SK-N-SH treated with all-trans-retinoic acid at 6 μM for 48 hours (cell line): Measurements from ENCODE around the gene ZP1.

Experiments
- ATAC-seq: fragments of 200-7000 bp; cut with Tn5 transposase; 3 replicates; pipeline ENCODE4 v1.9.1; 2020; ENCODE audit warnings: mild to moderate bottlenecking, moderate library complexity
- ARNTL ChIP-seq: fragments of 450-650 bp; formaldehyde crosslinking; IDR thresholded peaks from 2 replicates; pipeline ENCODE4 v1.5.0; 2020; ENCODE audit warnings: low read depth, mild to moderate bottlenecking, moderate library complexity, borderline replicate concordance
- ESRRG ChIP-seq: fragments of 250-450 bp; sonication (Bioruptor Pico); IDR thresholded peaks from 2 replicates; pipeline ENCODE4 v1.6.1; 2021; ENCODE audit warnings: mild to moderate bottlenecking
- GLIS3 ChIP-seq: fragments of 250-450 bp; sonication (Bioruptor Pico); IDR thresholded peaks from 2 replicates; pipeline ENCODE4 v1.5.0; 2020; ENCODE audit warnings: mild to moderate bottlenecking, moderate library complexity
- ISL1 ChIP-seq: fragments of 250-450 bp; sonication (Bioruptor Pico); IDR thresholded peaks from 2 replicates; pipeline ENCODE4 v2.1.2; 2022; ENCODE audit warnings: mild to moderate bottlenecking, moderate library complexity
- OSR1 ChIP-seq: fragments of 250-450 bp; sonication (Bioruptor Pico); IDR thresholded peaks from 2 replicates; pipeline ENCODE4 v1.8.0; 2022; ENCODE audit warnings: moderate library complexity, mild to moderate bottlenecking, inconsistent platforms
- PPARA ChIP-seq: fragments of 250-450 bp; sonication (Bioruptor Pico); IDR thresholded peaks from 2 replicates; pipeline ENCODE4 v1.5.0; 2020; ENCODE audit warnings: mild to moderate bottlenecking, borderline replicate concordance
- RARB ChIP-seq: fragments of 250-450 bp; sonication (Bioruptor Pico); IDR thresholded peaks from 2 replicates; pipeline ENCODE4 v1.8.0; 2021; ENCODE audit warnings: mild to moderate bottlenecking, moderate library complexity
- SNAI2 ChIP-seq: fragments of 250-450 bp; sonication (Bioruptor Pico); IDR thresholded peaks from 2 replicates; pipeline ENCODE4 v1.5.0; 2020; ENCODE audit warnings: mild to moderate bottlenecking, moderate library complexity
- TCF4 ChIP-seq: fragments of 250-450 bp; sonication (Bioruptor Pico); IDR thresholded peaks from 2 replicates; pipeline ENCODE4 v1.8.0; 2021; ENCODE audit warnings: mild to moderate bottlenecking, moderate library complexity, borderline replicate concordance
- TOX ChIP-seq: fragments of 250-450 bp; sonication (Bioruptor Pico); IDR thresholded peaks from 2 replicates; pipeline ENCODE4 v1.8.0; 2021; ENCODE audit warnings: mild to moderate bottlenecking, moderate library complexity, borderline replicate concordance
- ZC3H10 ChIP-seq: fragments of 250-450 bp; sonication (Bioruptor Pico); IDR thresholded peaks from 2 replicates; pipeline ENCODE4 v1.5.1; 2021; ENCODE audit warnings: mild to moderate bottlenecking, moderate library complexity
- ZFP3 ChIP-seq: fragments of 250-450 bp; sonication (Bioruptor Pico); IDR thresholded peaks from 2 replicates; pipeline ENCODE4 v1.5.0; 2020; ENCODE audit warnings: mild to moderate bottlenecking, moderate library complexity
- ZFP30 ChIP-seq: fragments of 450-650 bp; formaldehyde crosslinking; IDR thresholded peaks from 2 replicates; pipeline ENCODE4 v1.5.0; 2022; ENCODE audit warnings: mild to moderate bottlenecking, moderate library complexity
- ZNF565 ChIP-seq: fragments of 450-650 bp; formaldehyde crosslinking; conservative IDR thresholded peaks from 2 replicates; pipeline ENCODE4 v1.5.0; 2020; ENCODE audit warnings: low read depth, mild to moderate bottlenecking, moderate library complexity
- ZNF70 ChIP-seq: fragments of 450-650 bp; formaldehyde crosslinking; IDR thresholded peaks from 2 replicates; pipeline ENCODE4 v1.5.0; 2020; ENCODE audit warnings: mild to moderate bottlenecking, moderate library complexity
- TF ChIP-seq, protein P1 (sequence below): fragments of 250-450 bp; sonication (Bioruptor Pico); IDR thresholded peaks from 2 replicates; pipeline ENCODE4 v1.5.1; 2021; ENCODE audit warnings: mild to moderate bottlenecking, moderate library complexity
- TF ChIP-seq, protein P2 (sequence below): fragments of 250-450 bp; sonication (Bioruptor Pico); IDR thresholded peaks from 2 replicates; pipeline ENCODE4 v1.5.1; 2020; ENCODE audit warnings: low read depth, mild to moderate bottlenecking, moderate library complexity
- TF ChIP-seq, protein P3 (sequence below): fragments of 250-450 bp; sonication (Bioruptor Pico); IDR thresholded peaks from 2 replicates; pipeline ENCODE4 v1.8.0; 2020; ENCODE audit warnings: mild to moderate bottlenecking, moderate library complexity, borderline replicate concordance
- TF ChIP-seq, protein P4 (sequence below): fragments of 250-450 bp; sonication (Bioruptor Pico); IDR thresholded peaks from 2 replicates; pipeline ENCODE4 v1.8.0; 2021; ENCODE audit warnings: low read depth, mild to moderate bottlenecking, moderate library complexity, borderline replicate concordance
- TF ChIP-seq, protein P5 (sequence below): fragments of 250-450 bp; sonication (Bioruptor Pico); IDR thresholded peaks from 2 replicates; pipeline ENCODE4 v1.5.0; 2020; ENCODE audit warnings: mild to moderate bottlenecking, moderate library complexity

The ZP1 gene, protein sequence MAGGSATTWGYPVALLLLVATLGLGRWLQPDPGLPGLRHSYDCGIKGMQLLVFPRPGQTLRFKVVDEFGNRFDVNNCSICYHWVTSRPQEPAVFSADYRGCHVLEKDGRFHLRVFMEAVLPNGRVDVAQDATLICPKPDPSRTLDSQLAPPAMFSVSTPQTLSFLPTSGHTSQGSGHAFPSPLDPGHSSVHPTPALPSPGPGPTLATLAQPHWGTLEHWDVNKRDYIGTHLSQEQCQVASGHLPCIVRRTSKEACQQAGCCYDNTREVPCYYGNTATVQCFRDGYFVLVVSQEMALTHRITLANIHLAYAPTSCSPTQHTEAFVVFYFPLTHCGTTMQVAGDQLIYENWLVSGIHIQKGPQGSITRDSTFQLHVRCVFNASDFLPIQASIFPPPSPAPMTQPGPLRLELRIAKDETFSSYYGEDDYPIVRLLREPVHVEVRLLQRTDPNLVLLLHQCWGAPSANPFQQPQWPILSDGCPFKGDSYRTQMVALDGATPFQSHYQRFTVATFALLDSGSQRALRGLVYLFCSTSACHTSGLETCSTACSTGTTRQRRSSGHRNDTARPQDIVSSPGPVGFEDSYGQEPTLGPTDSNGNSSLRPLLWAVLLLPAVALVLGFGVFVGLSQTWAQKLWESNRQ

DNA sequence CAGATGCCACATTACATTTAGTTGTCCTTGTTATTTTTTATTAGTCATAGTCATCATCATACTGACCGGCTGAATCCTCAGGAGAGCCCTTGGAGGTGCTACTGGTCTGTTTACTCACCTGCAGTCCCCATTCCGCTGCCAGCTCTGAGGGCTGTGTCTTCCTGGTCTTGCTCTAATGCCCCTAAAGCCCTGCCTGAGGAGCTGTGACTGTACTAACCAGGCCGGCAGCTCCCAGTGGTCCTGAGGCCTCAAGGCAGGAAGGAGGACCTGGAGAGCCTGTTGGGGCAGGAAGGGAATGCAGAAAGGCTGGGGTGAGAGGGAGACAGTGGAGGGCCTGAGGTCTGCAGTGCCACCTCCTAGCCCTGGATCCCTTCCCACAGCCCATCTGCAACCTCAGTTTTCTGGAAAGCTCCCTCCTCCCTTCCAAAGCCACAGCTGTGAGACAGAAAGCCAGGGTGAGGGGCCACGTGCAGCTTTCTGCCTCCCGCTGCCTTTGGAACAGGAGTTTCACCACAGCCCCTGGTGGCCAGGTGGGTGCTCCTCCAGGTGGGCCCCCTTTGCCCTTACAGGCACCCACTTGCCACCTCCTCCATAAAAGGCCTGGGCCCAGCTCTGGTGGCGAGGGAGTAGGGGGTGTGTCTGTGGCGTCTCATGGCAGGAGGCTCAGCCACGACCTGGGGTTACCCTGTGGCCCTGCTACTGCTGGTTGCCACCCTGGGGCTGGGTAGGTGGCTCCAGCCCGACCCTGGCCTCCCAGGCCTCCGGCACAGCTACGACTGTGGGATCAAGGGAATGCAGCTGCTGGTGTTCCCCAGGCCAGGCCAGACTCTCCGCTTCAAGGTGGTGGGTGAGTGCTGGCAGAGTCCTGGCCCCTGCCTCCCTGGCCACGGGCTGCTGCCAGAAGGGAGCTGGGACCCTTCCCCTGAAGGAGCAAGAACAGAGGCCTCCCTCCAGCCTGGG, at the start of gene ZP1:
Gene ZP1 (plus strand): TSS at position 632 of the 960 bp plus-strand sequence. CDS start 20 bp downstream, at position 652.
- ATAC-seq, result no peak
- TF ChIP-seq ZC3H10 (CRISPR knock-in tag) (no peak), ISL1 (CRISPR knock-in tag) (no peak), ZFP3 (CRISPR knock-in tag) (no peak), ESRRG (CRISPR knock-in tag) (no peak), OSR1 (CRISPR knock-in tag) (no peak), RARB (no peak), TCF4 (CRISPR knock-in tag) (no peak), GLIS3 (no peak), PPARA (CRISPR knock-in tag) (no peak), TOX (CRISPR knock-in tag) (no peak), SNAI2 (CRISPR knock-in tag) (no peak), ZFP30 (CRISPR knock-in tag) (no peak), ZNF565 (CRISPR knock-in tag) (no peak), ARNTL (no peak)
- TF ChIP-seq, protein P1, sequence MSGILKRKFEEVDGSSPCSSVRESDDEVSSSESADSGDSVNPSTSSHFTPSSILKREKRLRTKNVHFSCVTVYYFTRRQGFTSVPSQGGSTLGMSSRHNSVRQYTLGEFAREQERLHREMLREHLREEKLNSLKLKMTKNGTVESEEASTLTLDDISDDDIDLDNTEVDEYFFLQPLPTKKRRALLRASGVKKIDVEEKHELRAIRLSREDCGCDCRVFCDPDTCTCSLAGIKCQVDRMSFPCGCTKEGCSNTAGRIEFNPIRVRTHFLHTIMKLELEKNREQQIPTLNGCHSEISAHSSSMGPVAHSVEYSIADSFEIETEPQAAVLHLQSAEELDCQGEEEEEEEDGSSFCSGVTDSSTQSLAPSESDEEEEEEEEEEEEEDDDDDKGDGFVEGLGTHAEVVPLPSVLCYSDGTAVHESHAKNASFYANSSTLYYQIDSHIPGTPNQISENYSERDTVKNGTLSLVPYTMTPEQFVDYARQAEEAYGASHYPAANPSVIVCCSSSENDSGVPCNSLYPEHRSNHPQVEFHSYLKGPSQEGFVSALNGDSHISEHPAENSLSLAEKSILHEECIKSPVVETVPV (CRISPR knock-in tag), result no peak
- TF ChIP-seq, protein P2, sequence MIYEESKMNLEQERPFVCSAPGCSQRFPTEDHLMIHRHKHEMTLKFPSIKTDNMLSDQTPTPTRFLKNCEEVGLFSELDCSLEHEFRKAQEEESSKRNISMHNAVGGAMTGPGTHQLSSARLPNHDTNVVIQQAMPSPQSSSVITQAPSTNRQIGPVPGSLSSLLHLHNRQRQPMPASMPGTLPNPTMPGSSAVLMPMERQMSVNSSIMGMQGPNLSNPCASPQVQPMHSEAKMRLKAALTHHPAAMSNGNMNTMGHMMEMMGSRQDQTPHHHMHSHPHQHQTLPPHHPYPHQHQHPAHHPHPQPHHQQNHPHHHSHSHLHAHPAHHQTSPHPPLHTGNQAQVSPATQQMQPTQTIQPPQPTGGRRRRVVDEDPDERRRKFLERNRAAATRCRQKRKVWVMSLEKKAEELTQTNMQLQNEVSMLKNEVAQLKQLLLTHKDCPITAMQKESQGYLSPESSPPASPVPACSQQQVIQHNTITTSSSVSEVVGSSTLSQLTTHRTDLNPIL (CRISPR knock-in tag), result no peak
- TF ChIP-seq, protein P3, sequence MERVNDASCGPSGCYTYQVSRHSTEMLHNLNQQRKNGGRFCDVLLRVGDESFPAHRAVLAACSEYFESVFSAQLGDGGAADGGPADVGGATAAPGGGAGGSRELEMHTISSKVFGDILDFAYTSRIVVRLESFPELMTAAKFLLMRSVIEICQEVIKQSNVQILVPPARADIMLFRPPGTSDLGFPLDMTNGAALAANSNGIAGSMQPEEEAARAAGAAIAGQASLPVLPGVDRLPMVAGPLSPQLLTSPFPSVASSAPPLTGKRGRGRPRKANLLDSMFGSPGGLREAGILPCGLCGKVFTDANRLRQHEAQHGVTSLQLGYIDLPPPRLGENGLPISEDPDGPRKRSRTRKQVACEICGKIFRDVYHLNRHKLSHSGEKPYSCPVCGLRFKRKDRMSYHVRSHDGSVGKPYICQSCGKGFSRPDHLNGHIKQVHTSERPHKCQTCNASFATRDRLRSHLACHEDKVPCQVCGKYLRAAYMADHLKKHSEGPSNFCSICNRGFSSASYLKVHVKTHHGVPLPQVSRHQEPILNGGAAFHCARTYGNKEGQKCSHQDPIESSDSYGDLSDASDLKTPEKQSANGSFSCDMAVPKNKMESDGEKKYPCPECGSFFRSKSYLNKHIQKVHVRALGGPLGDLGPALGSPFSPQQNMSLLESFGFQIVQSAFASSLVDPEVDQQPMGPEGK (CRISPR knock-in tag), result no peak
- TF ChIP-seq, protein P4, sequence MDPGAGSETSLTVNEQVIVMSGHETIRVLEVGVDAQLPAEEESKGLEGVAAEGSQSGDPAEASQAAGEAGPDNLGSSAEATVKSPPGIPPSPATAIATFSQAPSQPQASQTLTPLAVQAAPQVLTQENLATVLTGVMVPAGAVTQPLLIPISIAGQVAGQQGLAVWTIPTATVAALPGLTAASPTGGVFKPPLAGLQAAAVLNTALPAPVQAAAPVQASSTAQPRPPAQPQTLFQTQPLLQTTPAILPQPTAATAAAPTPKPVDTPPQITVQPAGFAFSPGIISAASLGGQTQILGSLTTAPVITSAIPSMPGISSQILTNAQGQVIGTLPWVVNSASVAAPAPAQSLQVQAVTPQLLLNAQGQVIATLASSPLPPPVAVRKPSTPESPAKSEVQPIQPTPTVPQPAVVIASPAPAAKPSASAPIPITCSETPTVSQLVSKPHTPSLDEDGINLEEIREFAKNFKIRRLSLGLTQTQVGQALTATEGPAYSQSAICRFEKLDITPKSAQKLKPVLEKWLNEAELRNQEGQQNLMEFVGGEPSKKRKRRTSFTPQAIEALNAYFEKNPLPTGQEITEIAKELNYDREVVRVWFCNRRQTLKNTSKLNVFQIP (CRISPR knock-in tag), result no peak
- TF ChIP-seq, protein P5, sequence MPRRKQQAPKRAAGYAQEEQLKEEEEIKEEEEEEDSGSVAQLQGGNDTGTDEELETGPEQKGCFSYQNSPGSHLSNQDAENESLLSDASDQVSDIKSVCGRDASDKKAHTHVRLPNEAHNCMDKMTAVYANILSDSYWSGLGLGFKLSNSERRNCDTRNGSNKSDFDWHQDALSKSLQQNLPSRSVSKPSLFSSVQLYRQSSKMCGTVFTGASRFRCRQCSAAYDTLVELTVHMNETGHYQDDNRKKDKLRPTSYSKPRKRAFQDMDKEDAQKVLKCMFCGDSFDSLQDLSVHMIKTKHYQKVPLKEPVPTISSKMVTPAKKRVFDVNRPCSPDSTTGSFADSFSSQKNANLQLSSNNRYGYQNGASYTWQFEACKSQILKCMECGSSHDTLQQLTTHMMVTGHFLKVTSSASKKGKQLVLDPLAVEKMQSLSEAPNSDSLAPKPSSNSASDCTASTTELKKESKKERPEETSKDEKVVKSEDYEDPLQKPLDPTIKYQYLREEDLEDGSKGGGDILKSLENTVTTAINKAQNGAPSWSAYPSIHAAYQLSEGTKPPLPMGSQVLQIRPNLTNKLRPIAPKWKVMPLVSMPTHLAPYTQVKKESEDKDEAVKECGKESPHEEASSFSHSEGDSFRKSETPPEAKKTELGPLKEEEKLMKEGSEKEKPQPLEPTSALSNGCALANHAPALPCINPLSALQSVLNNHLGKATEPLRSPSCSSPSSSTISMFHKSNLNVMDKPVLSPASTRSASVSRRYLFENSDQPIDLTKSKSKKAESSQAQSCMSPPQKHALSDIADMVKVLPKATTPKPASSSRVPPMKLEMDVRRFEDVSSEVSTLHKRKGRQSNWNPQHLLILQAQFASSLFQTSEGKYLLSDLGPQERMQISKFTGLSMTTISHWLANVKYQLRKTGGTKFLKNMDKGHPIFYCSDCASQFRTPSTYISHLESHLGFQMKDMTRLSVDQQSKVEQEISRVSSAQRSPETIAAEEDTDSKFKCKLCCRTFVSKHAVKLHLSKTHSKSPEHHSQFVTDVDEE, result no peak

DNA sequence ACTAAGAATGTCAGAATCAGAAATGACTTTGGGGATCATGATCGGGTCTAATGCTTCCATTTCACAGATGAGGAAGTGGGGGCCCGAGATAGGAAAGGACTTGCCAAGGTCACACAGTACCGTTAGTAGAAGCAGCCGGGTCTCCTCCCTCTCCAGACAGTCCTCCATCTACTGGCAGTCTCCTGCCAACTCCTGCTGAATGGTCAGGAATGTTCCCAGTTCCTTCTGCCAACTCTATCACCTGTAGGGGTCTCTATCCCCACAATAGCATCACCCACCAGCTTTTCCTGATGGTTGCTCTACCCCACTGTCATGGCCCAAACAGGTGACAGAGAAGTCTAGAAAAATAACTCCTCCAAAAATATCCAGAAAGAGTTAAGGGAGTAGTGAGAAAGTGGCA, 49.3 kb upstream of the ZP1 start:
- TF ChIP-seq SNAI2 (CRISPR knock-in tag) (no peak), TOX (CRISPR knock-in tag) (no peak), ZNF70 (no peak), ESRRG (CRISPR knock-in tag) (no peak), RARB (no peak)
- TF ChIP-seq, protein P4 (CRISPR knock-in tag), result no peak

More for the DNA sequence above, 49.3 kb upstream of the ZP1 start:
- ATAC-seq, result no peak
